GM21390 (cell line): ENCODE data around the gene CIC.

Experiments used
- ATAC-seq: cut with Tn5 transposase; IDR thresholded peaks from one replicate; pipeline ENCODE4 v1.9.1; 2021; ENCODE audit not compliant: unreplicated experiment

The CIC gene

DNA sequence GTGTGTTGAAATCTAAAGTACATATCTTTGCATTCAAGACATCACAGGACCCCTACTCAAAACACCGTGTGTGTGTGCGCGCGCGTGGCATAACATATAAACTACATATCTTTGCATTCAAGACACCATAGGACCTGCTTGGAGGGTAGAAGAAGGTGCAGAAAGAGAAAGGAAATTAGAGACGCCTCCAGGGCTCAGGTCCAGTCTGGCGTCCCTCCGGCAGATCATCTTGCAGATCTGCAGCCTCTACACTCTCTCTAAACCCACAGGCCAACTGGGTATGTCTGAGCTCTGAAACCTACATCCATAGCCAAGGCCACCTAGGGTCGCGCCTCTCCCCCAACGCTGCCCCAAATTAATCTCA is 34.0 kb downstream of the CIC start:
- ATAC-seq: no peak

GRCh38 chr19:42303876-42304275 is 34.8 kb downstream of the CIC start:
- no peak for ATAC-seq

GRCh38 chr19:42306646-42307045 is 37.6 kb downstream of the CIC start:
- ATAC-seq: no peak

DNA sequence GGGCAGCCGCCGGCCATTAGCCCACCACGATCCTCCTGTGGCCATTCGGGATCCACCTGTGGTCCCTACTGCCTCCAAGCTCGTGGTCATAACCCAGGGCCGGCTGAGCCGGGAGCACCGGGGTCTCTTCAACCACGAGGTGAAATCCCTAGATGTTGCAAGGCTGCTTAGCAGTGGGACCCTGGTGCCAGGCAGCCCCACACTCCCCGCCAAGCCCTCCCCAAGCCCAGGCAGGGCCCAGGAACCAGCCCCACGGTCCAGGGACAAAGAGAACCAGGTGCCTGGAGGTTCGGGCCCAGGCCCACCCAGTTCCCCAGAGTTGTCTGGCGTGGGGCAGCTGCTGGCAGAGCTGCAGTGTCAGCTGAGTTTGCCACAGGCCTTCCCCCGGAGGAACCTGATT is 40.6 kb downstream of the CIC start:
- no peak for ATAC-seq

- ATAC-seq: no peak
Observed at GRCh38 chr19:42311657-42312056, 42.6 kb downstream of the CIC start.

- ATAC-seq: no peak
Observed at GRCh38 chr19:42312370-42312769, 43.3 kb downstream of the CIC start.

GRCh38 chr19:42313096-42313839 is 44.2 kb downstream of the CIC start, which contains the start of gene TMEM145:
Gene TMEM145 (plus strand): TSS chr19:42313309. CDS start chr19:42313377, 68 bp downstream.
- no peak for ATAC-seq

DNA sequence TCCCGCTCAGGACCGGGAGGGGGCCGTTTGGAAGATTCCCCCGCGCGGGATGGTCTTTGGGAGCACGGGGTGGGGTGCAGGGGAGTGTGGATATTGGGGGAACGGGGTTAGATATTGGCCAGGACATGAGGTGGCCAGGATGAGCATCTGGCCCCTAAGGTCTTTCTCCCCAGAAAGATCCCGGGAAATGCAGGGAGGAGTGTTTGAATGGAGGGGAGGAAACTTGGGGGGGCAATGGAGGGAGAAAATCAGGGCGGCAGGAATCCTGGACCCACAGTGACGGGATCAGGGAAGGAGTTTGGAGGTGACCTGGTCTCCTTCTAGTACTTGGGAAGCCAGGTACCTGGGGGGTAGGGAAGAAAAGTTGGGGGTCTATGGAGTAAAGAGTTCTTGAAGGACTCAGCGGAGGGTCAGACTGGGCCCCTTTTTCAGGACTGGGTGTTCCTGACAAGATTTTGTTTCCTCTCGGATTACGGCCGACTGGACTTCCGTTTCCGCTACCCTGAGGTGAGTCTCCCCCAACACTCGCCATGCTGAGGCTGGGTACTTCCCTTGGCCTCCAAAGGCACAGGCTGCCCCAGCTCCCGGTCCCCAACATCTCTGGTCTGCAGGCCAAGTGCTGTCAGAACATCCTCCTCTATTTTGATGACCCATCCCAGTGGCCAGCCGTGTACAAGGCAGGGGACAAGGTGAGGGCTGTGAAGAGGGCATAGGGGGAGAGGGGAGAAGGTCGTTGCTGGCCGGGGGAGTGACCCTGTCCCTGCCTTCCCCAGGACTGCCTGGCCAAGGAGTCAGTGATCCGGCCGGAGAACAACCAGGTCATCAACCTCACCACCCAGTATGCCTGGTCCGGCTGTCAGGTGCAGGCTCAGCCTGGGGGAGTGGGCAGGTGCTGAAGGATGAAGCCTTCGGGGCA is 45.0 kb downstream of the CIC start:
- no peak for ATAC-seq

GRCh38 chr19:42315024-42315423 is 46.0 kb downstream of the CIC start:
- no peak for ATAC-seq

DNA sequence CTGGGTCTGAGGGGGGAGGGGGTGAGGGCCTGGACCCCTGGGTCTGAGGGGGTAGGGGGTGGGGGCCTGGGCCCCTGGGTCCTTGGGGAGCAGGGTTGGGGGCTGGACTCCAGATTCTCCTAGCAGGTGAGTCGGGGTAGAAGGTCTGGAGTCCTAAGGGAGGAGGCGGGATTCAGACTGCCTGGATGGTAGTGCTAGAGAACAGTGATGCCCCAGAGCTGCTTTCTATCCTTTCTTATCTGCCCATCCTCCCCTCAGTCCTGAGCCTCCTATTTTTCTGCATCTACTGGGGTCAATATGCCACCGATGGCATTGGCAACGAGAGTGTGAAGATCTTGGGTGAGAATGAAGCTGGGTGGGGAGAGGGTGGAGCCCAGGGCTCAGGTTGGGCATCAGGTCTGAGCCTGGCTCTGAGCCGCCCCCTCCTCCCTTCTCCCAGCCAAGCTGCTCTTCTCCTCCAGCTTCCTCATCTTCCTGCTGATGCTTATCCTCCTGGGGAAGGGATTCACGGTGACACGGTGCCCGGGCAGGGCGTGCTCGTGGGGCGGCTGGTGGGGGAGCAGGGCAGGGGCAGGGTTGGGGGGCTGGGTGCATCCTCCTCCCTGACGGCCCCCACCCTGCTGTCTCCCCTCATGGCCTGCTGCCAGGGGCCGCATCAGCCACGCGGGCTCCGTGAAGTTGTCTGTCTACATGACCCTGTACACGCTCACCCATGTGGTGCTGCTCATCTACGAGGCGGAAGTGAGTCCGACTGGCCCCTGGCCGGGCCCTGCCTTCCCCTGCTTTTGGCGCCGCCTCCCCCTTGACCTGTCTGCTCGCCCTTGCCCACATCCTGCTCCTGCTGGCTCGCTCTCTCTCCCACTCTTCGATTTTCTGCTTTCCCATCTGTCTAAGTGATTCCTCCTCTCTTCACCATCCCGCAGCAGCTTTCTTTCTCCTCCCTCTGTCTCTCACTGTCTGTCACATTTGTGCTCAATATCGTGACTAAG is 47.5 kb downstream of the CIC start:
- no peak for ATAC-seq

DNA sequence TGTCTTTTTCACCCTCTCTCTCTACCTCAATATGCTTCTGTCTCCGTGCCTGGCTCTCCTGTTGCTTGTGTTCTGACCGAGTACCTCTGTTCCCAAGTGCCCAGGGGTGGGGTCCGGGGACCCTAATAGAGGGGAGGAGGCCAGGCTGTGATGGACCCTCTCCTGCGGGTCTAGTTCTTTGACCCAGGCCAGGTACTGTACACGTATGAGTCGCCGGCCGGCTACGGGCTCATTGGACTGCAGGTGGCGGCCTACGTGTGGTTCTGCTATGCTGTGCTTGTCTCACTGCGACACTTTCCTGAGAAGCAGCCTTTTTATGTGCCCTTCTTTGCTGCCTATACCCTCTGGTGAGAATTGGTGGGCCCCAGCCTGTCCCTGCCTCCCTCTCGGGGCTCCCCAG is 48.5 kb downstream of the CIC start:
- ATAC-seq: no peak

DNA sequence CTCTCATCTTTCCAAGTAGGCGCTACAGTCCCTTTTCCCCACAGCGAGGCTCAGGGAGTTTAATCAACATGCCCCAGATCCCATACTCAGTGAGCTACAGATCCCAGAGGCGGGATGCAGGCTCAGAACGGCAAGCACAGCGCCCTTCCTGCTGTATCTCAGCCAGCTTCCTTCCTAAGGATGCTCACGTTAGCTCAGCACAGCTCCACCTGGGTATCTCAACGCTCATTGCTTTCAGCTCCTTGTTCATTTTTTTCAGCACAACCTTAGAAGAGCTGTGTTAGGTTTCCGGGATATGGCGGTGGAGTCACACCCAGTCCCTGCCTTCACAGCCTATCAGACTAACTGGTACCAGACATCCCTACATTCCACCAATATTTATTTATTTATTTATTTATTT is 53.3 kb downstream of the CIC start:
- ATAC-seq: no peak

GRCh38 chr19:42323473-42323851 is 54.4 kb downstream of the CIC start:
- no peak for ATAC-seq

DNA sequence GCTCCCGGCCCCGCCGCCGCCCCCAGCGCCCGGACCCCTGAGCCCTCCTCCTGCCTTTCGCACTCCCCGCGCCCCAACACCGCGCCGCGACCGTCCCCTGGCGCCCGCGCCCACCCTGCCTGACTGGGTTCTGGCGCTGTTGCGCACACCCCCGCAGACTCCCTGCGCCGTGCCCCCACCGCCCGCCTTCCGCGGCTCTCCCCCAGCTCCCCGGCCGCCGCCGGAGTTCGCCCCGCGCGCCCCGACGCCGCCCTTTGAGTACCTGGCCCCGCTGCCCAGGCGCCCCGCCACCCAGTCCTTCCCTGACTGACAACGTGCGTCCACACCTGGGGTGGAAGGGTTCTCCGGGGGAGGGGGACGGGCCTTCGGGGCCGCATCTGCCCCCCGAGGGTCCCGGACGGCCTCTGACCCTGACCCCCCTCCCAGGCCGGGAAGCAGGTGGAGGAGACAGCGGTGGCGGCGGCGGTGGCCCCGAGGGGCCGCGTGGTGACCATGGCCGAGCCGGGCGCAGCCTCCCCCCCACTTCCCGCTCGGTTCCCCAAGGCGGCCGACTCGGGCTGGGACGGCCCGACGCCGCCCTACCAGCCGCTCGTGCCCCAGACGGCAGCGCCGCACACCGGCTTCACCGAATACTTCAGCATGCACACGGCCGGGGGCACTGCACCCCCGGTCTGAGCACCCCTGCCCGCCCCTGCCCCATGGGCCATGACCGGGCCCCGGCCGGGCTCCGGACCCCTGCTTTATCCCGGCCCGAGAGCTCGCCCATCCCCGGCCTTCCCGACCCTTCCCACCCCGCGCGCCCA is 55.0 kb downstream of the CIC start:
- ATAC-seq: no peak

DNA sequence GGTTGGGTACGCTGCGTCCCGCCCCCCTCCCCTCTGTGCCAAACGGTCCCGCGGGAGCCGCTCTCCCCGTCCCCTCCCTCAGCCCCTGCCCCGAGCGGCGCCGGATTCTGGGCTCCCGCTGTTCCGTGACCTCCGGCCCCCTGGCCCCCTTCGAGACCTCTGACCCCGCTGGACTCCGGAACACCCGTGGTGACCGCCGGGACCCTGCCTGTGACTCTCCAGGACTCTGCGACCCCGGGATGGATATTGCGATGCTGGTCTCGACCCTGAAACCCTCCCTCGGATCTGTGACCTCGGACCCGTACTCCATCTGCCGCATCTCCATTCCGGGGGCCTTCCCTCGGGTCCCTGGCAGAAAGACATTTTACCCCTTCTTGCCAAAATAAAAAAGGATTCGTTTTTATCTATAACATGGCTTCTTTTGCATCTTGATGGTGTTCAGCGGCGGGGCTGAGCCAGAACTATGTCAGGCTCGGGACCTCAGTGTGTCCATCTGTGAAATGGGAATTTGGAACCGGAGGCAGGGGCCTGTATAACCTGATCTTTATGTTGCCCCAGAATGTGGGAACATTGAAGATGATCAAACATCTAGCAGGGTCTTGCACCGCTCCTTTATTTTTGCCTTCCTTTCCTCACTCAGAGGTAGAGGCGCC is 55.7 kb downstream of the CIC start:
- no peak for ATAC-seq

- ATAC-seq: peak; percentile 87
Observed at GRCh38 chr19:42325308-42325895, 56.4 kb downstream of the CIC start, which contains the start of gene MEGF8. Gene MEGF8 (plus strand): TSS chr19:42325635. CDS start chr19:42326244, 609 bp downstream.

DNA sequence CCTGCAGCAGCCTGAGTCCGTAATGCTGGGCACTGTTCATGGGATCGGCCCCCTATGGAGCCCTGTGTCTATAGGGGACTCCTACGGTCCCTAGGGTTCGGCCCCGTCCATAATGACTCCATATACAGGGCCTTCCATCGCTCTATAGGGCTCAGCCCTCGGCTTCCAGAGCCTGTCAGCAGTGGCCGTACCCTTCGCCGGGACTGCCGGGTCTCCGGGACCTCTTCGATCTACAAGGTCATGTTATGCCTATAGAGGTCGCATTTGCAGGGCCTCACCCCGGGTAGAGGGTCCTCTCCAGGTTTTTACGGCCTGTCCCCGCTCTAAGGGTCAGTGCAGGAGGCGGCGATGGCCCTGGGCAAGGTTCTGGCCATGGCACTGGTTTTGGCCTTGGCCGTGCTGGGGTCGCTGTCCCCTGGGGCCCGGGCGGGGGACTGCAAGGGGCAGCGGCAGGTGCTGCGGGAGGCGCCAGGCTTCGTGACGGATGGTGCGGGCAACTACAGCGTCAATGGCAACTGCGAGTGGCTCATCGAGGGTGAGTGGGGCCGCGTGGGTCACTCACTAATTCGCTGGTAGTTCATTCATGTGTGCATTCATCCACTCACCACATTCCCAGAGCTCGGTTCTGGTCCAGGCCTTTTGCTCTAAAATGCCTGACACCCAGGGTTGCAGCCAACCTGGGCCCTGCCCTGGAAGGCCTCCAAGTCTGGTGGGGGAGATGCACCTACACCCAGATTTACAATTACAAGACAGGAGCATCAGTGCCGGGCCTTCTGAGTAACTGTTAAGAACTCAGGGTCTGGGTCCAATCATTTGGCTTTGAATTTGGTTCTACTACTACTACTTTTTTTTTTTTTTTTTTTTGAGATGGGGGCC is 57.1 kb downstream of the CIC start:
- peak; percentile 6 for ATAC-seq

- no peak for ATAC-seq
Observed at GRCh38 chr19:42326969-42327368, 57.9 kb downstream of the CIC start.
